Measurements from ENCODE around the gene KRTAP2-1.

DNA sequence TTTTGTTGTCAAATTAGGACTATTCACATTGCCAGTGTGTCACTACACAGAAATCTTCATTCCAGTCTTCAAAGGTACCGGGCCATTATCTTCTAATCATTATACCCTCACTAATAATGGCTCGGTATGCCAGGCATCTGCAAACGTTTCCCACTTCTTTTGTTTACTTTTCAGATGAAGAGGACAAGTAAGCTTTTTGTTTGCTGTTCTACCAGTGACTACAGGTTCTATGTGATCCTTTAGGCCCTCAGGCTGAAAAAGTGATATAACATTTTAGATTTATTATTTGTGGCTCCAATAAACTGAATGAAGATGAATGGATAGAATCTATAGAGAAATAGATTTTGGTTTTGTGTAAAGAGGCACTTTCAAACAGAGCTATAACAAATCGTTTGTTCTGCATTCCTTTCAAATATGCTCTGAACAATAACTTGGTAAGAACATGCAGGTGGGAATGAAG, 37.8 kb downstream of the KRTAP2-1 start:
- TF ChIP-seq, protein P1, sequence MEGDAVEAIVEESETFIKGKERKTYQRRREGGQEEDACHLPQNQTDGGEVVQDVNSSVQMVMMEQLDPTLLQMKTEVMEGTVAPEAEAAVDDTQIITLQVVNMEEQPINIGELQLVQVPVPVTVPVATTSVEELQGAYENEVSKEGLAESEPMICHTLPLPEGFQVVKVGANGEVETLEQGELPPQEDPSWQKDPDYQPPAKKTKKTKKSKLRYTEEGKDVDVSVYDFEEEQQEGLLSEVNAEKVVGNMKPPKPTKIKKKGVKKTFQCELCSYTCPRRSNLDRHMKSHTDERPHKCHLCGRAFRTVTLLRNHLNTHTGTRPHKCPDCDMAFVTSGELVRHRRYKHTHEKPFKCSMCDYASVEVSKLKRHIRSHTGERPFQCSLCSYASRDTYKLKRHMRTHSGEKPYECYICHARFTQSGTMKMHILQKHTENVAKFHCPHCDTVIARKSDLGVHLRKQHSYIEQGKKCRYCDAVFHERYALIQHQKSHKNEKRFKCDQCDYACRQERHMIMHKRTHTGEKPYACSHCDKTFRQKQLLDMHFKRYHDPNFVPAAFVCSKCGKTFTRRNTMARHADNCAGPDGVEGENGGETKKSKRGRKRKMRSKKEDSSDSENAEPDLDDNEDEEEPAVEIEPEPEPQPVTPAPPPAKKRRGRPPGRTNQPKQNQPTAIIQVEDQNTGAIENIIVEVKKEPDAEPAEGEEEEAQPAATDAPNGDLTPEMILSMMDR (conservative IDR thresholded peaks at IDR 0.05; ENCODE audit: low read depth, low read length): no peak
- no peak for TF ChIP-seq EZH2 (IDR thresholded peaks at IDR 0.05; ENCODE audit: borderline replicate concordance, low read depth, low read length, poor library complexity, severe bottlenecking)

All from A673 (cell line).